ENCODE measurements around the gene SLC7A9. TPM values are rescaled to one million over a fixed set of nuclear protein-coding genes. Genes with fewer than 3 reads are reported as not detected.

The SLC7A9 gene
- total and polyA plus RNA-seq, 7 experiments from 2014 or later, result 0.24 to 1.1 (median 0.56) TPM; not detected in 2

DNA sequence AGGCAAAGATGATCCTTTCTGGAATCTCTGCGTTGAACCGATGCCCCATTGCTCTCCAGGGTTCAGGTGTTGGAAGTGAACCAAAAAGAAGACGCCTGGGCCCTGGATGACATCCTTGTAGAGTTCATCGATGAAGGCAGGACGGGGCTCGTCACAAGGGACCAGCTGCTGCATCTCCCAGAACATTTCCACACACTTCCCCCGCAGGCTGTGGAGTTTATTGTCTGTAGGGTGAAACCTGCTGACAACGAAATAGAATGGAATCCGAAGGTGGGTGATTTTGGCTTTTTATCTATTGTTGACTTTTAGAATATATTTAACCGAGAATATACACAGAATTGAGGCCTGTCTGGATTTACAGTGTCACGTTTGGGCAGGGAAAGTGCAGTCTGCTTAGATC is 58.4 kb downstream of the SLC7A9 start:
- peaks cover 0 to 2% (median 0%) of the 10 kb centered on the region in 11 donors for H3K9me3 Mint-ChIP-seq
- intact Hi-C loops (cut with micrococcal nuclease), result no loop called here
- peaks cover 0 to 5% (median 0%) of the 10 kb centered on the region in 5 donors for H3K36me3 Mint-ChIP-seq
- H3K27me3 Mint-ChIP-seq, result peaks cover 0 to 7% (median 0%) of the 10 kb centered on the region in 5 donors
- no peaks in the 10 kb centered on the region for H3K9me3 ChIP-seq (ENCODE audit: control insufficient read depth in 2 of 3, low read length in 3 of 3)
- no peak overlapping the region for H3K27ac Mint-ChIP-seq
- no peak overlapping the region for H3K4me3 ChIP-seq (ENCODE audit: low read length)
- DNase-seq (no peak), ATAC-seq (no peak)
- CTCF ChIA-PET, result no interaction called here
- H3K36me3 ChIP-seq (ENCODE audit: control insufficient read depth in 2 of 3, insufficient read depth in 3 of 3, low read length in 3 of 3), result no peaks in the 10 kb centered on the region
- no peaks in the 10 kb centered on the region for H3K27me3 ChIP-seq (ENCODE audit: control insufficient read depth in 2 of 2, insufficient read depth in 2 of 2, low read length in 2 of 2)
- H3K4me1 ChIP-seq (ENCODE audit: control insufficient read depth in 2 of 2, insufficient read depth in 2 of 2, low read length in 2 of 2), result peaks cover 0 to 7% of the 10 kb centered on the region in 2 donors
- POLR2A ChIA-PET, result interaction anchor here (0.7 kb wide), 1 partner anchor 17 kb away, joined by 3 read pairs; no protein-coding TSS in a partner anchor
- peaks cover 8 to 41% (median 35%) of the 10 kb centered on the region in 7 donors for H3K4me1 Mint-ChIP-seq
- H3K27ac ChIP-seq (ENCODE audit: low read depth, low read length), result no peak overlapping the region
- H3K4me3 Mint-ChIP-seq, result no peak overlapping the region

- ATAC-seq (no peak), DNase-seq (no peak)
- peaks cover 8 to 41% (median 35%) of the 10 kb centered on the region in 7 donors for H3K4me1 Mint-ChIP-seq
- peaks cover 0 to 2% (median 0%) of the 10 kb centered on the region in 11 donors for H3K9me3 Mint-ChIP-seq
- H3K4me1 ChIP-seq (ENCODE audit: control insufficient read depth in 2 of 2, insufficient read depth in 2 of 2, low read length in 2 of 2), result peaks cover 0 to 7% of the 10 kb centered on the region in 2 donors
- peak overlapping the region in 1 of 9 donors; percentile 86 for H3K27ac Mint-ChIP-seq
- intact Hi-C loops (cut with micrococcal nuclease), result no loop called here
- no peaks in the 10 kb centered on the region for H3K36me3 ChIP-seq (ENCODE audit: control insufficient read depth in 2 of 3, insufficient read depth in 3 of 3, low read length in 3 of 3)
- H3K27me3 Mint-ChIP-seq, result peaks cover 0 to 7% (median 0%) of the 10 kb centered on the region in 5 donors
- no peak overlapping the region for H3K27ac ChIP-seq (ENCODE audit: low read depth, low read length)
- H3K4me3 Mint-ChIP-seq, result peak overlapping the region in 3 of 10 donors; percentile 53 to 65 (median 64)
- no peaks in the 10 kb centered on the region for H3K9me3 ChIP-seq (ENCODE audit: control insufficient read depth in 2 of 3, low read length in 3 of 3)
- H3K36me3 Mint-ChIP-seq, result peaks cover 0 to 5% (median 0%) of the 10 kb centered on the region in 5 donors
- POLR2A ChIA-PET, result no interaction called here
- H3K27me3 ChIP-seq (ENCODE audit: control insufficient read depth in 2 of 2, insufficient read depth in 2 of 2, low read length in 2 of 2), result no peaks in the 10 kb centered on the region
- CTCF ChIA-PET, result no interaction called here
- H3K4me3 ChIP-seq (ENCODE audit: low read length), result no peak overlapping the region
Measured at GRCh38 chr19:32810452-32810851, 59.1 kb downstream of the SLC7A9 start.

DNA sequence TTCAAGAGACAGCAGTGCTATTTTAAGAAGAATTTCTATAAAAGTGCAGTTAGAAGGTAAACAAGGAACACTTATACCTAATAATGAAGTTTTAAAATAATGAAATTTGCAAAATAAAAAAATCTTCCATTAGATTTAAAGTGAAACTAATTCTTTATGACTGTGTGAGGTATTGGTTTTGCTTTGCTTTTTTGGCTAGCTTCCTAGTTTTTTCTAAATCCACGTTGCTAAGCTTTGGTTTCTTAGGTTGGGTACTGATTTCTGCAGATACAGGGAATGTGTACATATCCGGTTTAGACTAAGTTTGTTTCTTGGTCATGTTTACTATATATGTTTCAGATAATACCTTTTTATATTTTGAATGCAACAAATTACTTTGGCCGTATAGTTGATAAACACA is 59.8 kb downstream of the SLC7A9 start:
- ChIA-PET CTCF (interaction anchor here (0.6 kb wide), 1 partner anchor 16 kb away, joined by 3 read pairs; no protein-coding TSS in a partner anchor), POLR2A (interaction anchor here (0.6 to 1.0 kb wide), 3 partner anchors 14 to 1463 kb away, joined by 4 to 5 read pairs (median 5); no protein-coding TSS in a partner anchor)
- intact Hi-C loops (cut with micrococcal nuclease), result loop anchor here in 1 of 2 donors (1.0 to 5.0 kb wide), 3 partner anchors 9 to 62 kb away; no protein-coding TSS in a partner anchor
- no peaks in the 10 kb centered on the region for H3K27me3 ChIP-seq (ENCODE audit: control insufficient read depth in 2 of 2, insufficient read depth in 2 of 2, low read length in 2 of 2)
- H3K9me3 Mint-ChIP-seq, result peaks cover 0 to 2% (median 0%) of the 10 kb centered on the region in 11 donors
- DNase-seq (no peak), ATAC-seq (no peak)
- H3K4me1 ChIP-seq (ENCODE audit: control insufficient read depth in 2 of 2, insufficient read depth in 2 of 2, low read length in 2 of 2), result peaks cover 0 to 7% of the 10 kb centered on the region in 2 donors
- H3K27me3 Mint-ChIP-seq, result peaks cover 0 to 7% (median 0%) of the 10 kb centered on the region in 5 donors
- no peak overlapping the region for H3K27ac ChIP-seq (ENCODE audit: low read depth, low read length)
- H3K4me3 ChIP-seq (ENCODE audit: low read length), result no peak overlapping the region
- no peaks in the 10 kb centered on the region for H3K36me3 ChIP-seq (ENCODE audit: control insufficient read depth in 2 of 3, insufficient read depth in 3 of 3, low read length in 3 of 3)
- peak overlapping the region in 8 of 10 donors; percentile 27 to 68 (median 56) for H3K4me3 Mint-ChIP-seq
- peak overlapping the region in 3 of 9 donors; percentile 12 to 86 (median 22) for H3K27ac Mint-ChIP-seq
- peaks cover 8 to 41% (median 35%) of the 10 kb centered on the region in 7 donors for H3K4me1 Mint-ChIP-seq
- H3K9me3 ChIP-seq (ENCODE audit: control insufficient read depth in 2 of 3, low read length in 3 of 3), result no peaks in the 10 kb centered on the region
- peaks cover 0 to 5% (median 0%) of the 10 kb centered on the region in 5 donors for H3K36me3 Mint-ChIP-seq

GRCh38 chr19:32809254-32809653 is 60.3 kb downstream of the SLC7A9 start:
- Mint-ChIP-seq H3K27ac (peak overlapping the region in 7 of 9 donors; percentile 12 to 91 (median 66)), H3K4me3 (peak overlapping the region in 9 of 10 donors; percentile 35 to 75 (median 64)), H3K4me1 (peaks cover 6 to 38% (median 31%) of the 10 kb centered on the region in 7 donors), H3K36me3 (peaks cover 0 to 5% (median 0%) of the 10 kb centered on the region in 5 donors), H3K27me3 (peaks cover 0 to 7% (median 0%) of the 10 kb centered on the region in 5 donors), H3K9me3 (peaks cover 0 to 2% (median 0%) of the 10 kb centered on the region in 11 donors)
- ChIA-PET CTCF (interaction anchor here (0.6 kb wide), 1 partner anchor 15 kb away, joined by 3 read pairs; no protein-coding TSS in a partner anchor), POLR2A (interaction anchor here (0.6 to 1.0 kb wide), 3 partner anchors 14 to 1463 kb away, joined by 4 to 5 read pairs (median 5); no protein-coding TSS in a partner anchor)
- Histone ChIP-seq H3K4me1 (ENCODE audit: control insufficient read depth in 2 of 2, insufficient read depth in 2 of 2, low read length in 2 of 2) (peaks cover 0 to 7% of the 10 kb centered on the region in 2 donors), H3K27me3 (ENCODE audit: control insufficient read depth in 2 of 2, insufficient read depth in 2 of 2, low read length in 2 of 2) (no peaks in the 10 kb centered on the region), H3K4me3 (ENCODE audit: low read length) (no peak overlapping the region), H3K36me3 (ENCODE audit: control insufficient read depth in 2 of 3, insufficient read depth in 3 of 3, low read length in 3 of 3) (no peaks in the 10 kb centered on the region), H3K9me3 (ENCODE audit: control insufficient read depth in 2 of 3, low read length in 3 of 3) (no peaks in the 10 kb centered on the region), H3K27ac (ENCODE audit: low read depth, low read length) (no peak overlapping the region)
- DNase-seq, result no peak
- no peak for ATAC-seq
- intact Hi-C loops (cut with micrococcal nuclease), result loop anchor here in 1 of 2 donors (1.0 to 5.0 kb wide), 3 partner anchors 9 to 62 kb away; no protein-coding TSS in a partner anchor

DNA sequence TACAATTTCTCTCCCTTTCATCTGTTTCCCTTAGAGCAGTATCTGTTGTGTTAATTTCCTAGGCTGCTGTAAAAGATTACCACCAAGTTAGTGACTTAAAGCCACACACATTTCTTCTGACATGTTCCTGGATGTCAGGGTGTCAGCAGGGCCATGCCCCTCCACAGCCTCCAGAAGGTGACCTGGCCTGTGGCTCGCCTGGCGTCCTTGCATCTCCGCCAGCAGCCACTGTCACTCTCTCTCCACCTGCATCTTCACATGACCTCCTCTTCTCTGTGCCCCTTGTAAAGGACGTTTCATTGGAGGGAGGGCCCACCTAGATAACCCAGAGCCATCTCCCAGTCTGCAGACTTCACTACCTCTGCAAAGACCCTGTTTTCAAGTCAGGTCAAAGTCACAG is 61.3 kb downstream of the SLC7A9 start:
- Histone ChIP-seq H3K27ac (ENCODE audit: low read depth, low read length) (no peak overlapping the region), H3K9me3 (ENCODE audit: control insufficient read depth in 2 of 3, low read length in 3 of 3) (no peaks in the 10 kb centered on the region), H3K4me3 (ENCODE audit: low read length) (no peak overlapping the region), H3K27me3 (ENCODE audit: control insufficient read depth in 2 of 2, insufficient read depth in 2 of 2, low read length in 2 of 2) (no peaks in the 10 kb centered on the region), H3K4me1 (ENCODE audit: control insufficient read depth in 2 of 2, insufficient read depth in 2 of 2, low read length in 2 of 2) (peaks cover 0 to 7% of the 10 kb centered on the region in 2 donors), H3K36me3 (ENCODE audit: control insufficient read depth in 2 of 3, insufficient read depth in 3 of 3, low read length in 3 of 3) (no peaks in the 10 kb centered on the region)
- intact Hi-C loops (cut with micrococcal nuclease), result loop anchor here in 1 of 2 donors (2.0 to 5.0 kb wide), 2 partner anchors 13 to 61 kb away; no protein-coding TSS in a partner anchor
- POLR2A ChIA-PET, result no interaction called here
- no peak overlapping the region for H3K4me3 Mint-ChIP-seq
- peaks cover 0 to 2% (median 0%) of the 10 kb centered on the region in 11 donors for H3K9me3 Mint-ChIP-seq
- CTCF ChIA-PET, result no interaction called here
- H3K4me1 Mint-ChIP-seq, result peaks cover 5 to 36% (median 23%) of the 10 kb centered on the region in 7 donors
- peak overlapping the region in 2 of 9 donors; percentile 2 to 74 for H3K27ac Mint-ChIP-seq
- H3K27me3 Mint-ChIP-seq, result peaks cover 0 to 8% (median 0%) of the 10 kb centered on the region in 5 donors
- ATAC-seq, result no peak
- H3K36me3 Mint-ChIP-seq, result peaks cover 0 to 5% (median 0%) of the 10 kb centered on the region in 5 donors
- DNase-seq, result no peak

GRCh38 chr19:32802840-32803239 is 66.7 kb downstream of the SLC7A9 start:
- no peak for DNase-seq
- Histone ChIP-seq H3K4me3 (ENCODE audit: low read length) (no peak overlapping the region), H3K9me3 (ENCODE audit: control insufficient read depth in 2 of 3, low read length in 3 of 3) (no peaks in the 10 kb centered on the region), H3K4me1 (ENCODE audit: control insufficient read depth in 2 of 2, insufficient read depth in 2 of 2, low read length in 2 of 2) (peaks cover 0 to 14% of the 10 kb centered on the region in 2 donors), H3K27ac (ENCODE audit: low read depth, low read length) (no peak overlapping the region), H3K27me3 (ENCODE audit: control insufficient read depth in 2 of 2, insufficient read depth in 2 of 2, low read length in 2 of 2) (no peaks in the 10 kb centered on the region), H3K36me3 (ENCODE audit: control insufficient read depth in 2 of 3, insufficient read depth in 3 of 3, low read length in 3 of 3) (no peaks in the 10 kb centered on the region)
- intact Hi-C loops (cut with micrococcal nuclease), result no loop called here
- no peak for ATAC-seq
- Mint-ChIP-seq H3K4me1 (peaks cover 8 to 45% (median 30%) of the 10 kb centered on the region in 7 donors), H3K4me3 (no peak overlapping the region), H3K27me3 (peaks cover 0 to 8% (median 0%) of the 10 kb centered on the region in 5 donors), H3K27ac (peak overlapping the region in 1 of 9 donors; percentile 20), H3K36me3 (no peaks in the 10 kb centered on the region), H3K9me3 (no peaks in the 10 kb centered on the region)
- POLR2A ChIA-PET, result no interaction called here
- CTCF ChIA-PET, result no interaction called here

Measured in naive thymus-derived CD4-positive, alpha-beta T cell (primary cell).